Measurements from ENCODE around the gene ITPKB. TPM values are rescaled to one million over a fixed set of nuclear protein-coding genes. Genes with fewer than 3 reads are reported as not detected.
"Not testable (repeated sequence)": the region's sequence is repeated elsewhere in the genome, so short reads cannot be mapped to it uniquely, and the experiment has no call there.

ITPKB gene
- 10 to 100 TPM; 30.7 to 30.8 TPM for total RNA-seq

DNA sequence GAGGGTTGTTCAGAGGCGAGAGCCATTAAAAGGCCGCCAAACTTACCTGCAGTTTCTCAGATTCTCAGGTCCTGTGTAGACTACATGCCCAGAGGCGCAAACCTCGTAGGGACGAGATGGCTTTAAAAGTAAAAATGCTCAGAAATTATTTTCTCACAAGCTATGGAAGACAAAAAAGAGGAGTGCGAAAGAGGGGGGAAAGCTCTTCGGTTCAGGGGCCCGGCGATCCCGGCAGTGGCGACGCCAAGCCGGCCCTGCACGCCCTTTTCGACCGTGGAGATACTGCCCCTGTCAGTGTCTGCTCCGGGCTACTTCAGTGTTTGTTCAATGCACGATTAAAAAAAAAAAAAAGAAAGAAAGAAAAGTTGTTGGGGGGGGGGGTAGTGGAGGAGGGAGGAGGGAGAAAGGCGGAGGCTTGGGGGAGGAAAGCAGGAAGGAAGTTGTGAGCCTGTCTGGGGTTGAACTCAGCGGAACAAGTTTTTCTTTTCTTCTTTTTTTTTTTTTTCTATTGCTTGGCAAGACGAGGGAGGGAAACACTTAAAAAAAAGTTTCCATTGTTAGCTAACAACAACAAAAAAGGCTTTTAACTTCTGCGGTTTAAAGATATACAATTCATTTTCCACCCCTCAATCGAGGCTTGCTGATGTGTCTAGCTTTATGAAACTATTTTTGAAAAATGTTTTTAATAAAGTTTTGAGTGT is at the start of gene ITPKB:
Gene ITPKB, minus strand, starts transcription at position 288 of the 701 bp plus-strand sequence. CDS start 1,824 bp downstream, outside the sequence.
- Mint-ChIP-seq H3K27me3 (no peaks in the 10 kb centered on the region), H3K36me3 (peaks cover 28% of the 10 kb centered on the region), H3K4me3 (peak within 1 kb of the TSS; percentile 95), H3K27ac (peak within 1 kb of the TSS; percentile 97), H3K4me1 (peaks cover 31% of the 10 kb centered on the region), H3K9me3 (peaks cover 2% of the 10 kb centered on the region)
- no peak for DNase-seq

DNA sequence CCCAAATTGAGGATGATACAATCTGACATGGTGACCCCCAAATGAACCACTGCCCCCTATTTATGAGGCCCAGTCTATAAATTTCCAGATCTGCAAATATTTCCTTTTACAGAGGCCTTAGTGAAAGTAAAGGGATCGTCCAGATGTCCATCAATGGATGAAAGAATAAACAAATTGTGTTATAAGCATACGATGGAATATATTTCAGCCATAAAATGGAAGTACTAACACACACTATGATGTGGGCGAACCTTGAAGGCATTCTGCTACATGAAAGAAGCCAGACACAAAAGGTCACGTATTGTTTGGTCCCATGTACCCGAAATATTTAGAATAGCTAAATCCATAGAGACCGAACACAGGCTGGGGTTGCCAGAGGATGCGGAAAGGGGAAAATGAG is 48.6 kb upstream of the ITPKB start:
- Mint-ChIP-seq H3K36me3 (no peaks in the 10 kb centered on the region), H3K9me3 (no peaks in the 10 kb centered on the region), H3K27me3 (no peaks in the 10 kb centered on the region), H3K4me1 (peaks cover 21% of the 10 kb centered on the region), H3K27ac (no peak overlapping the region), H3K4me3 (no peak overlapping the region)
- DNase-seq: no peak

DNA sequence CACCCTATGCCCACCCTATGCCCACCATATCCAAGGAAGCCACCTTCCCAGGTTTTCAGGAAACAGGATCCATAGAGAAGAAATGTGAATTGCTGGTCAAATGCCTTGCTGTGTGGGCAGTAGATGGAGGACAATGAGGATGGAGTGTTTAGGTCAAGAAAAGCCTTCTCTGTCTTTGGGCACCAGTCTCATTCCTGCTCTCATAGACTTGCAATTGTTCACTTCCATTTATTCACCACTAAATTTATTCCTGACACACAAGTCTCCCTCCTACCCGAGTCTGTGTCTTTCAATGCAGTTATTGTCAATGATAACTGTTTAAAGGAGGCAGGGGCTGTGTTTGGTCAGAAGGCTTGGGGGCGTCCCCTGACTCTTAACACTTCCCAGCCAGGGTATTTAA is 48.0 kb upstream of the ITPKB start:
- Mint-ChIP-seq H3K4me3 (no peak overlapping the region), H3K9me3 (no peaks in the 10 kb centered on the region), H3K36me3 (no peaks in the 10 kb centered on the region), H3K27me3 (no peaks in the 10 kb centered on the region), H3K27ac (no peak overlapping the region), H3K4me1 (peaks cover 21% of the 10 kb centered on the region)
- no peak for DNase-seq

DNA sequence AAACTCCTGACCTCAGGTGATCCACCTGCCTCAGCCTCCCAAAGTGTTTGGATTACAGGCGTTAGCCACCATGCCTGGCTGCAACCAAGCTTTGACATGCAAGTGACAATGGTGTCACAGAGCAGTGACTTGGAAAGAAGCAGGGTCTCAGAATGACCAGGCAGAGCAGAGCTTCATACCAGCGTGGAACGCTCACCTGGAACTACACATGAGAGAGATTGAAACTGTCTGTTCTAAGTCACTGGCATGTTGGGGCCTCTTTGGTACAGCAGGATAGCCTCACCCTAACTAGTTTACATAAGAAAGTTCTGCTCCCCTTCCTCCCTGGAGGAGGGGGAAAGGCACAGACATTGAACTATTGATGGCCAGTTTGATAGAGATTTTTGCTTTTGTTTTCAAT is 47.5 kb upstream of the ITPKB start:
- Mint-ChIP-seq H3K4me3 (no peak overlapping the region), H3K4me1 (peaks cover 21% of the 10 kb centered on the region), H3K9me3 (no peaks in the 10 kb centered on the region), H3K36me3 (no peaks in the 10 kb centered on the region), H3K27me3 (no peaks in the 10 kb centered on the region), H3K27ac (no peak overlapping the region)
- no peak for DNase-seq

- no peaks in the 10 kb centered on the region for H3K36me3 Mint-ChIP-seq
- H3K27ac Mint-ChIP-seq: no peak overlapping the region
- H3K4me3 Mint-ChIP-seq: no peak overlapping the region
- no peaks in the 10 kb centered on the region for H3K27me3 Mint-ChIP-seq
- peaks cover 14% of the 10 kb centered on the region for H3K4me1 Mint-ChIP-seq
- no peaks in the 10 kb centered on the region for H3K9me3 Mint-ChIP-seq
- no peak for DNase-seq
Observed at GRCh38 chr1:226785805-226786204, 46.7 kb upstream of the ITPKB start.

DNA sequence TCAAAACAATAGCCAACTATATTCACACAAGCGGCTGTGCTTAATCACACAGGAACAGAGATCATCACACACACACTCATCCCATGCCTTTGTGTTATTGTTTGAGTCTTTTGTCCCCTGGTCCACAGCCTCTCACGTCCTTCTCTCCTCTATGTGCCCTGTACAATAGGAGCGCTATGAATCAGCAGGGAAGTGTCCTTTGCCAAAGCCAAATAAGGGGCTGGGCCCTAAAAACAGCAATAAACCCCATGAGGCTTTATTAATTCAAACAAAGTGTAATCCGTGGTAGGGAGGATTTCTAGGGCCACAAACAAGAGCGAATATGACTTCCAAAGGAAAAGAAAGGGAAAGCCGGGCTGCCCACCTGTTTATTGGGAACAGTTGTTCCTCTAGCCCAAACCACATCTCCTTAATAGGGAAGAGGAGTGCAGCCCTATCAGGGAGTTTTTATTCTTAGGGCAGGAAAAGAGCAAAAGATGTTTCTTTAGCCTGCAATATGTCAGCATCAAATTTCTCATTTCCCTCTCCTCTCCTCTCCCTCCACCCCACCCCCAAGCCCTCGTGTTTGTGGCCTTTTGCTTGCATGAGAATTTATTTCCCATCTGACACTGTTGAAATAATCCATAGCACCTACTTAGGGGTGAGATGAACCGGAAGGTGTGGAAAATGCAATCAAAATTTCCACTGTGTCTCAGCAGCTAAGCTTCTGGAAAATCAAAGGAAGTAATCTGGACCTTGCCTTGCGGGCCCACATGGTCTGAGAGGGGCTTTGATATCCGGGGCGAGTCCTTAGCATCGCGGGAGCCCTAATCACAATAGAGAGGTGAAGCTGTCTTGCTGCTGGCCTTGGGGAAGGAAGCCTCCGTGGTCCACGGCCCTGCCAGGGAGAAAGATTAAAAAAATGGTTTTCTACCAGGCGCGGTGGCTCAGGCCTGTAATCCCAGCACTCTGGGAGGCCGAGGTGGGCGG is 45.3 kb upstream of the ITPKB start:
- Mint-ChIP-seq H3K27me3 (no peaks in the 10 kb centered on the region), H3K4me3 (no peak overlapping the region), H3K4me1 (peaks cover 8% of the 10 kb centered on the region), H3K36me3 (no peaks in the 10 kb centered on the region), H3K9me3 (no peaks in the 10 kb centered on the region), H3K27ac (no peak overlapping the region)
- no peak for DNase-seq

DNA sequence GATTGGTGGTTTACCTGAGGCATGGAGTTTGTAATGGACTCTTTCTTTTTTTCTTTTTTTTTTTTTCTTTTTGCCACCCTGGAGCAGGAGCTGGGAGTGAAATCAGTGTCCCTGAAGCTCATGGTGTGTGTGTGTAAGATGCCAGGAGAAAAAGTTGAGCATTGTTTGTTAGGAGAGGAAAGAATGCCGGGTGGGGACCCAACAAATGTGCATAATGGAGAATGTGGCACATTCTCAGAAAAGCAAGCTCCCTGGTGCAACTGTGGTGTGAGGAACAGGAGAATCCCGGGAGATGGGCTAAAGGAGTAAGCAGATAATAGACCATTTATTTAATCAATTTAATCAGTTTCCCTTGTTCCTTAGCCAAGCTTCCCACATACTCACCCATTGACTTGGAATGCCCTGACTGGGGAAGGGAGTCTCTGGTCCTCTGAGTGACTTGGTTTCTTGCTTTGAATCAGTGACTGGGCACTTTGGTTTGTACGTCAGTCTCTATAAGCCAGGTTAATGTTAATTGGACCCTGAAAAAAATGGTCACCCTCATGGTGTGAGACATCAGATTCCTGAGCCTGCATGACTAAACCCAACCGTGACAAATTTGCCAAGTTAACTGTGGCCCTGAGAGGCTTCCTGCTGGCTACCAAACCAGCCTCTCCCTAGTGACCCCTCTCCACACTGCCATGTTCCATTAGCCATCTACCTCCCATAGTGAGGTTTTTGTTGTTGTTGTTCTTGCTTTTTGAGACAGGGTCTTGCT is 43.9 kb upstream of the ITPKB start:
- DNase-seq: no peak
- Mint-ChIP-seq H3K27me3 (no peaks in the 10 kb centered on the region), H3K36me3 (no peaks in the 10 kb centered on the region), H3K27ac (no peak overlapping the region), H3K4me3 (no peak overlapping the region), H3K4me1 (no peaks in the 10 kb centered on the region), H3K9me3 (no peaks in the 10 kb centered on the region)

DNA sequence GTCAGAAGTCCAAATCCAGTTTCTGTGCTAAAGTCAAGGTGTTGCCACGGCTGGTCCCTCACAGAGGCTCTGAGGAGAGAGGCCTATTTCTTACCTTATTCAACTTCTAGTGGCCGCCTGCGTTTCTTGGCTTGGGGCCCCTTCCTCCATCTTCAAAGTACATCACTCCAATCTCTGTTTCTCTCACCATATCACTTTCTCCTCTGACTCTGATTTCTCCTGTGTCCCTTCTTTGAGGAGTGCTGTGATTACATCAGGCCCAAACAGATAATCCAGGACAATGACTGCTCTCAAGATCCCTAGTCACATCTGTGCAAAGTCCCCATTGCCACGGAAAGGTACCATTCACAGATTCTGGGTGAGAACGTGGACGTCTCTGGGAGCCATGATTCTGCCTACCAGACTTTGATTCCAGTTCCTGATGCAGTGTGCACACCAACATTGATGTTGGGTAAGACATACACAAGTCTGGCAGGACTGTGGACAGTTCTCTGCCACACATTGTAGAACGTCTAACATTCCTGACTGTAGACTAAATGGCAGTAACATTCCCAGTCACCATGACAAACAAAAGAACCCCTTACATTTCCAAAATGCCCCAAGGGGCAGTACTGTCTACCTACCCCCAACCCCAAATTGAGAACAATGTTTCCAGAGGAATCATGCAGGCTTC is 43.0 kb upstream of the ITPKB start:
- Mint-ChIP-seq H3K9me3 (no peaks in the 10 kb centered on the region), H3K4me3 (no peak overlapping the region), H3K36me3 (no peaks in the 10 kb centered on the region), H3K27ac (no peak overlapping the region), H3K27me3 (no peaks in the 10 kb centered on the region), H3K4me1 (no peaks in the 10 kb centered on the region)
- no peak for DNase-seq

GRCh38 chr1:226779561-226779960 is 40.5 kb upstream of the ITPKB start:
- Mint-ChIP-seq H3K36me3 (no peaks in the 10 kb centered on the region), H3K4me3 (no peak overlapping the region), H3K9me3 (no peaks in the 10 kb centered on the region), H3K27me3 (no peaks in the 10 kb centered on the region), H3K4me1 (no peaks in the 10 kb centered on the region), H3K27ac (no peak overlapping the region)
- no peak for DNase-seq

- DNase-seq: no peak
- H3K27ac Mint-ChIP-seq: no peak overlapping the region
- no peaks in the 10 kb centered on the region for H3K4me1 Mint-ChIP-seq
- no peaks in the 10 kb centered on the region for H3K27me3 Mint-ChIP-seq
- H3K9me3 Mint-ChIP-seq: no peaks in the 10 kb centered on the region
- no peaks in the 10 kb centered on the region for H3K36me3 Mint-ChIP-seq
- H3K4me3 Mint-ChIP-seq: no peak overlapping the region
Observed at GRCh38 chr1:226778657-226779058, 39.6 kb upstream of the ITPKB start.

- no peak overlapping the region for H3K4me3 Mint-ChIP-seq
- no peaks in the 10 kb centered on the region for H3K36me3 Mint-ChIP-seq
- no peaks in the 10 kb centered on the region for H3K9me3 Mint-ChIP-seq
- H3K27ac Mint-ChIP-seq: no peak overlapping the region
- peaks cover 4% of the 10 kb centered on the region for H3K4me1 Mint-ChIP-seq
- DNase-seq: no peak
- no peaks in the 10 kb centered on the region for H3K27me3 Mint-ChIP-seq
Observed at GRCh38 chr1:226776975-226777374, 37.9 kb upstream of the ITPKB start.

- Mint-ChIP-seq H3K27ac (no peak overlapping the region), H3K9me3 (no peaks in the 10 kb centered on the region), H3K4me1 (peaks cover 4% of the 10 kb centered on the region), H3K27me3 (no peaks in the 10 kb centered on the region), H3K4me3 (no peak overlapping the region), H3K36me3 (no peaks in the 10 kb centered on the region)
- DNase-seq: no peak
Observed at GRCh38 chr1:226776066-226776465, 37.0 kb upstream of the ITPKB start.

DNA sequence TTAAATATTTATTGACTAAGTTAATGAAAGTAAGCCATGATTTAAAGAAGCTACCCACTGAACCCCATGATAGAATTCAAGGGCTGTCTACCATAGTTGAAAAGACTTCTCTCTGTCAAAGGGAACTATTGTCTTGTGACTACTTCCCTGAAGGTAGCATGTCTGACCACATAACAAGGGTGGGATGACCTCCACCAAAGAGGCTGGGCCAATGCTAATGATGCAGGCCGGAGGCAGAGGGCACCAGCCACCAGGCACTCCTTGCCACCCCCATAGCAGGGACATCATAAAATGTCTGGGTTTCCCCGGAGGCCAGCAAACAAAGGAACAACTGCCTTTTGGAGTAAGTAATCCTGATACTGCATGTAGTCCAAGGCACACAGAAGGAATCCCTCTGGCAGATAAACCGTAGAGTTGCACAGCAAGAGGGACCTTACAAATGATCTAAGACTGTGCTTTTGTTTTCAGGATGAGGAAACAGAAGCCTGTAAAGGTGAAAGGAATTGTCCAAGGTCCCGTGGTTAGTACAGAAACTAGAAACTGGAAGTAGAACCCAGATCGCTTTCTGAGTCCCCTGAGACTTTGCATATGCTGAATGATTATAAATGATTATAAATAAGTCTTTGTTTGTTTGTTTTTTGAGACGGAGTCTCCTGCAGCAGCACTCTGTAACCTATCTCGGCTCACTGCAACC is 33.5 kb upstream of the ITPKB start:
- DNase-seq: no peak
- no peaks in the 10 kb centered on the region for H3K36me3 Mint-ChIP-seq
- no peak overlapping the region for H3K4me3 Mint-ChIP-seq
- no peaks in the 10 kb centered on the region for H3K27me3 Mint-ChIP-seq
- H3K4me1 Mint-ChIP-seq: peaks cover 4% of the 10 kb centered on the region
- H3K9me3 Mint-ChIP-seq: no peaks in the 10 kb centered on the region
- H3K27ac Mint-ChIP-seq: no peak overlapping the region

DNA sequence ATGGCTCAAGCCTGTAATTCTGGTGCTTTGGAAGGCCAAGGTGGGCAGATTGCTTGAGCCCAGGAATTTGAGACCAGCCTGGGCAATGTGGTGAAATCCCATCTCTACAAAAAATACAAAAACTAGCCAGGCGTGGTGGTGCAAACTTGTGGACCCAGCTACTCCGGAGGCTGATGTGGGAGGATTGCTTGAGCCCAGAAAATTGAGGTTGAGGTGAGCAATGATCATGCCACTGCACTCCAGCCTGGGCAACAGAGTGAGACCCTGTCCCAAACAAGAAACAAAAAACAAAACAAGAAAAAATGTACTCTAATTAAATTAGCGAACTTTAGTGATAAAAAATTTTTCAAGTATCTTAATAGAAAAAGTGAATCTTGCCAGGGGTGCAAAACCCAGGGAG is 28.1 kb upstream of the ITPKB start:
- not testable (repeated sequence) for H3K4me3 Mint-ChIP-seq, DNase-seq, H3K27ac Mint-ChIP-seq, H3K9me3 Mint-ChIP-seq, H3K36me3 Mint-ChIP-seq, H3K27me3 Mint-ChIP-seq
- peaks cover 15% of the 10 kb centered on the region for H3K4me1 Mint-ChIP-seq

Measured in activated naive CD8-positive, alpha-beta T cell treated with anti-CD3 and anti-CD28 coated beads for 36 hours (primary cell).